NCI-H748 (cell line): Measurements from ENCODE around the gene VPS13D.
"Not testable (repeated sequence)": the region's sequence is repeated elsewhere in the genome, so short reads cannot be mapped to it uniquely, and the experiment has no call there.

Source experiments
- DNase-seq: peaks from one replicate; lab custom pipeline; 2025; ENCODE audit not compliant: unreplicated experiment; lab: John Stamatoyannopoulos, UW

The VPS13D gene

GRCh38 chr1:12530462-12531178 lies 300.8 kb downstream of the VPS13D start:
- DNase-seq = no peak

GRCh38 chr1:12531179-12531499 lies 301.3 kb downstream of the VPS13D start:
- DNase-seq = no peak

GRCh38 chr1:12532405-12533315 lies 302.8 kb downstream of the VPS13D start:
- no peak for DNase-seq

- DNase-seq = no peak
Measured at GRCh38 chr1:12536023-12536639, 306.3 kb downstream of the VPS13D start.

GRCh38 chr1:12537294-12537693 lies 307.5 kb downstream of the VPS13D start:
- DNase-seq = no peak

GRCh38 chr1:12537906-12538461 lies 308.2 kb downstream of the VPS13D start:
- DNase-seq = no peak

GRCh38 chr1:12538536-12538935 lies 308.7 kb downstream of the VPS13D start:
- not testable (repeated sequence) for DNase-seq

- DNase-seq = no peak
Measured at GRCh38 chr1:12539320-12539704, 309.5 kb downstream of the VPS13D start.

- no peak for DNase-seq
Measured at GRCh38 chr1:12539705-12540579, 310.1 kb downstream of the VPS13D start.

GRCh38 chr1:12540580-12541273 lies 310.9 kb downstream of the VPS13D start:
- no peak for DNase-seq

GRCh38 chr1:12541274-12542137 lies 311.7 kb downstream of the VPS13D start:
- no peak for DNase-seq

GRCh38 chr1:12542138-12542465 lies 312.3 kb downstream of the VPS13D start:
- no peak for DNase-seq

- no peak for DNase-seq
Measured at GRCh38 chr1:12542616-12543592, 313.1 kb downstream of the VPS13D start.

- no peak for DNase-seq
Measured at GRCh38 chr1:12543740-12544154, 313.9 kb downstream of the VPS13D start.

GRCh38 chr1:12544357-12544756 lies 314.5 kb downstream of the VPS13D start:
- DNase-seq = no peak

GRCh38 chr1:12544992-12545391 lies 315.2 kb downstream of the VPS13D start:
- DNase-seq = no peak

- no peak for DNase-seq
Measured at GRCh38 chr1:12546771-12547585, 317.1 kb downstream of the VPS13D start.
